ENCODE measurements around the gene CHCHD3.

GRCh38 chr7:132735476-132735875 lies 346.4 kb downstream of the CHCHD3 start:
- TF ChIP-seq ELF4 (CRISPR knock-in tag; IDR thresholded peaks at IDR 0.05; ENCODE audit: low read depth) (no peak), JUN (CRISPR knock-in tag; IDR thresholded peaks at IDR 0.05) (no peak), GABPB1 (CRISPR knock-in tag; IDR thresholded peaks at IDR 0.05) (no peak), ZNF138 (CRISPR knock-in tag; conservative IDR thresholded peaks at IDR 0.05) (no peak), MXD4 (CRISPR knock-in tag; IDR thresholded peaks at IDR 0.05; ENCODE audit: borderline replicate concordance) (no peak), CREB1 (CRISPR knock-in tag; IDR thresholded peaks at IDR 0.05) (no peak)
- TF ChIP-seq, protein P1, sequence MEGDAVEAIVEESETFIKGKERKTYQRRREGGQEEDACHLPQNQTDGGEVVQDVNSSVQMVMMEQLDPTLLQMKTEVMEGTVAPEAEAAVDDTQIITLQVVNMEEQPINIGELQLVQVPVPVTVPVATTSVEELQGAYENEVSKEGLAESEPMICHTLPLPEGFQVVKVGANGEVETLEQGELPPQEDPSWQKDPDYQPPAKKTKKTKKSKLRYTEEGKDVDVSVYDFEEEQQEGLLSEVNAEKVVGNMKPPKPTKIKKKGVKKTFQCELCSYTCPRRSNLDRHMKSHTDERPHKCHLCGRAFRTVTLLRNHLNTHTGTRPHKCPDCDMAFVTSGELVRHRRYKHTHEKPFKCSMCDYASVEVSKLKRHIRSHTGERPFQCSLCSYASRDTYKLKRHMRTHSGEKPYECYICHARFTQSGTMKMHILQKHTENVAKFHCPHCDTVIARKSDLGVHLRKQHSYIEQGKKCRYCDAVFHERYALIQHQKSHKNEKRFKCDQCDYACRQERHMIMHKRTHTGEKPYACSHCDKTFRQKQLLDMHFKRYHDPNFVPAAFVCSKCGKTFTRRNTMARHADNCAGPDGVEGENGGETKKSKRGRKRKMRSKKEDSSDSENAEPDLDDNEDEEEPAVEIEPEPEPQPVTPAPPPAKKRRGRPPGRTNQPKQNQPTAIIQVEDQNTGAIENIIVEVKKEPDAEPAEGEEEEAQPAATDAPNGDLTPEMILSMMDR (IDR thresholded peaks at IDR 0.05), result no peak
- TF ChIP-seq, protein P2, sequence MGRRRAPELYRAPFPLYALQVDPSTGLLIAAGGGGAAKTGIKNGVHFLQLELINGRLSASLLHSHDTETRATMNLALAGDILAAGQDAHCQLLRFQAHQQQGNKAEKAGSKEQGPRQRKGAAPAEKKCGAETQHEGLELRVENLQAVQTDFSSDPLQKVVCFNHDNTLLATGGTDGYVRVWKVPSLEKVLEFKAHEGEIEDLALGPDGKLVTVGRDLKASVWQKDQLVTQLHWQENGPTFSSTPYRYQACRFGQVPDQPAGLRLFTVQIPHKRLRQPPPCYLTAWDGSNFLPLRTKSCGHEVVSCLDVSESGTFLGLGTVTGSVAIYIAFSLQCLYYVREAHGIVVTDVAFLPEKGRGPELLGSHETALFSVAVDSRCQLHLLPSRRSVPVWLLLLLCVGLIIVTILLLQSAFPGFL (CRISPR knock-in tag; IDR thresholded peaks at IDR 0.05; ENCODE audit: borderline replicate concordance), result no peak

Measured in WTC11 (cell line).